MM.1S (cell line): ENCODE data around the gene CPO.
A peak's percentile ranks its signal among the peaks of the same experiment; 100 is the strongest.

ENCODE experiments used
- DNase-seq: peaks from one replicate; pipeline ENCODE4 v3.0.0-alpha.2; 2015
- H2AFZ ChIP-seq: fragments of 300-600 bp; sonication (generic); 2 replicates; pipeline ENCODE4 v1.6.0; 2016; ENCODE audit warnings: antibody characterized with exemption, low read length
- H3F3A ChIP-seq: fragments of 300-600 bp; sonication (generic); 2 replicates; pipeline ENCODE4 v1.6.1; 2016; ENCODE audit warnings: mild to moderate bottlenecking, antibody characterized with exemption, low read length, moderate library complexity, mixed read lengths; ENCODE audit not compliant: insufficient read depth
- H3K27ac ChIP-seq: fragments of 300-600 bp; sonication (generic); 2 replicates; pipeline ENCODE4 v1.5.1; 2016; ENCODE audit warnings: mild to moderate bottlenecking, low read length
- H3K27me3 ChIP-seq: fragments of 300-600 bp; sonication (generic); replicated peaks from 2 replicates; pipeline ENCODE4 v1.6.0; 2016; ENCODE audit warnings: low read length; ENCODE audit not compliant: insufficient read depth
- H3K36me3 ChIP-seq: fragments of 300-600 bp; sonication (generic); replicated peaks from 2 replicates; pipeline ENCODE4 v1.6.1; 2016; ENCODE audit warnings: mild to moderate bottlenecking, low read length, mixed read lengths; ENCODE audit not compliant: insufficient read depth
- H3K4me1 ChIP-seq: fragments of 300-600 bp; sonication (generic); 2 replicates; pipeline ENCODE4 v1.6.1; 2016; ENCODE audit warnings: low read length, mixed read lengths
- H3K4me2 ChIP-seq: fragments of 300-600 bp; sonication (generic); 2 replicates; pipeline ENCODE4 v1.6.0; 2016; ENCODE audit warnings: low read depth, low read length
- H3K4me3 ChIP-seq: fragments of 300-600 bp; sonication (generic); 2 replicates; pipeline ENCODE4 v1.5.1; 2016; ENCODE audit warnings: low read length, mixed read lengths
- H3K79me2 ChIP-seq: fragments of 300-600 bp; sonication (generic); 2 replicates; pipeline ENCODE4 v1.6.1; 2016; ENCODE audit warnings: mixed run types, low read length, mixed read lengths
- H3K9ac ChIP-seq: fragments of 300-600 bp; sonication (generic); 2 replicates; pipeline ENCODE4 v1.6.1; 2016; ENCODE audit warnings: low read length, mixed read lengths
- H3K9me2 ChIP-seq: fragments of 300-600 bp; sonication (generic); replicated peaks from 2 replicates; pipeline ENCODE4 v1.6.1; 2016; ENCODE audit warnings: mild to moderate bottlenecking, low read length, mixed read lengths; ENCODE audit not compliant: insufficient read depth
- H3K9me3 ChIP-seq: fragments of 300-600 bp; sonication (generic); replicated peaks from 2 replicates; pipeline ENCODE4 v1.6.1; 2016; ENCODE audit warnings: mild to moderate bottlenecking, low read length, mixed read lengths; ENCODE audit not compliant: insufficient read depth
- H4K20me1 ChIP-seq: fragments of 300-600 bp; sonication (generic); 2 replicates; pipeline ENCODE4 v1.6.1; 2016; ENCODE audit warnings: mild to moderate bottlenecking, low read length, moderate library complexity, mixed read lengths; ENCODE audit not compliant: insufficient read depth
- CTCF ChIP-seq: fragments of 300-600 bp; sonication (generic); IDR thresholded peaks from 2 replicates; pipeline ENCODE4 v1.5.1; 2016; ENCODE audit warnings: antibody characterized with exemption, low read length, mixed read lengths
- EZH2 ChIP-seq: fragments of 300-600 bp; sonication (generic); optimal IDR thresholded peaks from 2 replicates; pipeline ENCODE3; 2017; ENCODE audit warnings: low read depth, mild to moderate bottlenecking, antibody characterized with exemption, low read length, mixed read lengths
- EZH2phosphoT487 ChIP-seq: fragments of 300-600 bp; sonication (generic); IDR thresholded peaks from 2 replicates; pipeline ENCODE4 v1.6.1; 2018; ENCODE audit warnings: antibody characterized with exemption, low read length

CPO gene

GRCh38 chr2:207008105-207008990 lies 69.0 kb downstream of the CPO start:
- H3K36me3 ChIP-seq: no peaks in the 10 kb centered on the region
- no peaks in the 10 kb centered on the region for H3F3A ChIP-seq
- no peak overlapping the region for H3K4me2 ChIP-seq
- H3K9me3 ChIP-seq: no peaks in the 10 kb centered on the region
- peak; percentile 16 for DNase-seq
- no peak for TF ChIP-seq EZH2phosphoT487
- TF ChIP-seq CTCF: peak; percentile 41
- no peak overlapping the region for H3K4me3 ChIP-seq
- no peaks in the 10 kb centered on the region for H3K27me3 ChIP-seq
- no peak overlapping the region for H3K27ac ChIP-seq
- H3K4me1 ChIP-seq: no peaks in the 10 kb centered on the region
- no peaks in the 10 kb centered on the region for H3K79me2 ChIP-seq
- no peak overlapping the region for H2AFZ ChIP-seq
- no peaks in the 10 kb centered on the region for H4K20me1 ChIP-seq
- no peak overlapping the region for H3K9ac ChIP-seq
- H3K9me2 ChIP-seq: no peaks in the 10 kb centered on the region

- H3K9me3 ChIP-seq: no peaks in the 10 kb centered on the region
- no peaks in the 10 kb centered on the region for H3K27me3 ChIP-seq
- no peak for DNase-seq
- H2AFZ ChIP-seq: no peak overlapping the region
- H3K9me2 ChIP-seq: no peaks in the 10 kb centered on the region
- no peak overlapping the region for H3K9ac ChIP-seq
- TF ChIP-seq EZH2phosphoT487 (no peak), CTCF (no peak), EZH2 (no peak)
- no peaks in the 10 kb centered on the region for H3F3A ChIP-seq
- H3K4me2 ChIP-seq: no peak overlapping the region
- H3K79me2 ChIP-seq: no peaks in the 10 kb centered on the region
- no peaks in the 10 kb centered on the region for H3K4me1 ChIP-seq
- no peak overlapping the region for H3K27ac ChIP-seq
- H4K20me1 ChIP-seq: no peaks in the 10 kb centered on the region
- H3K4me3 ChIP-seq: no peak overlapping the region
- no peaks in the 10 kb centered on the region for H3K36me3 ChIP-seq
Observed at GRCh38 chr2:207012461-207012860, 73.1 kb downstream of the CPO start.

GRCh38 chr2:207014424-207014823 lies 75.1 kb downstream of the CPO start:
- DNase-seq: no peak
- no peak for TF ChIP-seq EZH2
- no peak for TF ChIP-seq EZH2phosphoT487
- TF ChIP-seq CTCF: no peak

More at GRCh38 chr2:207014424-207014823, 75.1 kb downstream of the CPO start:
- Histone ChIP-seq H3K79me2 (no peaks in the 10 kb centered on the region), H3K9me3 (no peaks in the 10 kb centered on the region), H3K27ac (no peak overlapping the region), H3K4me1 (no peaks in the 10 kb centered on the region), H3K9ac (no peak overlapping the region), H3K4me3 (no peak overlapping the region), H2AFZ (no peak overlapping the region), H3K36me3 (no peaks in the 10 kb centered on the region), H4K20me1 (no peaks in the 10 kb centered on the region), H3K27me3 (no peaks in the 10 kb centered on the region), H3F3A (no peaks in the 10 kb centered on the region), H3K4me2 (no peak overlapping the region), H3K9me2 (no peaks in the 10 kb centered on the region)
